ENCODE measurements around the gene CNOT4. TPM values are rescaled to one million over a fixed set of nuclear protein-coding genes. Genes with fewer than 3 reads are reported as not detected.

Gene CNOT4
- total RNA-seq, 1 experiment from 2014 or later: 14.6 TPM

- no peak for TF ChIP-seq AFF4 (CRISPR knock-in tag; IDR thresholded peaks at IDR 0.05; ENCODE audit: borderline replicate concordance)
- TF ChIP-seq ZNF121 (CRISPR knock-in tag; IDR thresholded peaks at IDR 0.05): no peak
- no peak for TF ChIP-seq USF1 (CRISPR knock-in tag; IDR thresholded peaks at IDR 0.05)
- Mint-ChIP-seq H3K36me3 (peaks cover 9% of the 10 kb centered on the region), H3K4me3 (no peak overlapping the region), H3K4me1 (peaks cover 10% of the 10 kb centered on the region), H3K27me3 (ENCODE audit: low read depth) (no peaks in the 10 kb centered on the region), H3K9me3 (no peaks in the 10 kb centered on the region), H3K27ac (no peak overlapping the region)
- POLR2A ChIA-PET: no interaction called here
- ATAC-seq: no peak
- CTCF ChIA-PET: no interaction called here
- DNase-seq (ENCODE audit: low spot score): no peak
Measured at GRCh38 chr7:135392701-135393100, 117.2 kb downstream of the CNOT4 start.

GRCh38 chr7:135391514-135391913, 118.4 kb downstream of the CNOT4 start:
- peaks cover 18% of the 10 kb centered on the region for H3K4me1 Mint-ChIP-seq
- peaks cover 9% of the 10 kb centered on the region for H3K36me3 Mint-ChIP-seq
- DNase-seq (ENCODE audit: low spot score) (no peak), ATAC-seq (no peak)
- no peak overlapping the region for H3K4me3 Mint-ChIP-seq
- no peaks in the 10 kb centered on the region for H3K9me3 Mint-ChIP-seq
- POLR2A ChIA-PET: no interaction called here
- H3K27me3 Mint-ChIP-seq (ENCODE audit: low read depth): no peaks in the 10 kb centered on the region
- no peak overlapping the region for H3K27ac Mint-ChIP-seq
- TF ChIP-seq ZNF219 (CRISPR knock-in tag; IDR thresholded peaks at IDR 0.05; ENCODE audit: borderline replicate concordance) (no peak), ATF6 (CRISPR knock-in tag; IDR thresholded peaks at IDR 0.05) (no peak), AR (CRISPR knock-in tag; IDR thresholded peaks at IDR 0.05) (no peak), PRRX2 (CRISPR knock-in tag; IDR thresholded peaks at IDR 0.05) (no peak), ZNF671 (CRISPR knock-in tag; IDR thresholded peaks at IDR 0.05) (no peak), MLX (CRISPR knock-in tag; IDR thresholded peaks at IDR 0.05) (no peak), ZNF396 (CRISPR knock-in tag; IDR thresholded peaks at IDR 0.05; ENCODE audit: borderline replicate concordance) (no peak), IRF1 (CRISPR knock-in tag; IDR thresholded peaks at IDR 0.05) (no peak), IRF2 (CRISPR knock-in tag; IDR thresholded peaks at IDR 0.05; ENCODE audit: borderline replicate concordance, low read depth) (no peak), EMX1 (CRISPR knock-in tag; IDR thresholded peaks at IDR 0.05) (no peak), SMAD3 (CRISPR knock-in tag; IDR thresholded peaks at IDR 0.05; ENCODE audit: borderline replicate concordance) (no peak), KAT7 (CRISPR knock-in tag; IDR thresholded peaks at IDR 0.05; ENCODE audit: borderline replicate concordance) (no peak), TP53 (CRISPR knock-in tag; IDR thresholded peaks at IDR 0.05) (no peak), TEAD4 (CRISPR knock-in tag; IDR thresholded peaks at IDR 0.05) (no peak), NFATC4 (CRISPR knock-in tag; IDR thresholded peaks at IDR 0.05) (no peak), ZNF425 (CRISPR knock-in tag; conservative IDR thresholded peaks at IDR 0.05) (no peak), OVOL2 (CRISPR knock-in tag; IDR thresholded peaks at IDR 0.05; ENCODE audit: borderline replicate concordance) (no peak), USF1 (CRISPR knock-in tag; IDR thresholded peaks at IDR 0.05) (no peak)
- CTCF ChIA-PET: no interaction called here

Measured in WTC11 (cell line).